K562 (cell line): ENCODE data around the gene C16orf92. TPM values are rescaled to one million over a fixed set of nuclear protein-coding genes. Genes with fewer than 3 reads are reported as not detected.

Experiments used
- CCNT2 ChIP-seq: IDR thresholded peaks from 2 replicates; pipeline ENCODE4 v1.6.1; 2011; ENCODE audit warnings: borderline replicate concordance, low read depth, mild to moderate bottlenecking, moderate library complexity, mixed read lengths, low read length; ENCODE audit not compliant: insufficient read length; ENCODE audit errors: extremely low read depth
- KDM2B ChIP-seq: fragments of 250-450 bp; sonication (Bioruptor Pico); IDR thresholded peaks from 2 replicates; pipeline ENCODE4 v1.8.0; 2021; ENCODE audit warnings: mild to moderate bottlenecking, moderate library complexity
- MAFK ChIP-seq: IDR thresholded peaks from 2 replicates; pipeline ENCODE4 v1.6.1; 2011; ENCODE audit warnings: low read length, improper control_type of control experiment
- NCOA6 ChIP-seq: fragments of 450-650 bp; IDR thresholded peaks from 2 replicates; pipeline ENCODE4 v1.6.1; 2017; ENCODE audit warnings: mild to moderate bottlenecking
- NR2F6 ChIP-seq: fragments of 450-650 bp; formaldehyde crosslinking; IDR thresholded peaks from 2 replicates; pipeline ENCODE4 v1.4.0; 2020; ENCODE audit warnings: mild to moderate bottlenecking
- RERE ChIP-seq: sonication (generic); formaldehyde crosslinking; IDR thresholded peaks from 2 replicates; pipeline ENCODE4 v1.8.0; 2023; ENCODE audit warnings: missing genetic modification reagents, mild to moderate bottlenecking, borderline replicate concordance
- TAF1 ChIP-seq: IDR thresholded peaks from 2 replicates; pipeline ENCODE4 v1.6.1; 2011; ENCODE audit warnings: mild to moderate bottlenecking, low read length, moderate library complexity; ENCODE audit not compliant: insufficient read depth, control insufficient read depth, severe bottlenecking; ENCODE audit errors: extremely low read depth
- ZNF324 ChIP-seq: fragments of 250-450 bp; sonication (Bioruptor Pico); IDR thresholded peaks from 2 replicates; pipeline ENCODE4 v1.4.0; 2020; ENCODE audit warnings: mild to moderate bottlenecking
- polyA plus RNA-seq, 8 experiments: library from polyadenylated mRNA; depleted of rRNA in 4 of 8; stranded (reverse) in 5 of 8; unstranded in 3 of 8; fragments of >200 nt; fragmentation: Nextera tagmentation in 2 of 8; fragmentation: Illumina TruSeq in 1 of 8; extraction: Ambion mirVana in 2 of 8; extraction: Trizol in 1 of 8; gene quantifications; 2 replicates each; pipeline versions ENCODE4 v1.2.1 to v1.2.3, GENCODE V29; 2011 to 2014; ENCODE audit warnings: inconsistent platforms in 1 of 8, missing spikeins in 1 of 8
- total RNA-seq, 7 experiments: library from RNA; depleted of rRNA in 6 of 7; stranded (reverse); fragments of >200 nt in 6 of 7; fragmentation: Illumina TruSeq in 2 of 7; extraction: Trizol in 2 of 7; gene quantifications; 2 replicates each; pipeline versions ENCODE4 v1.2.1 to v1.2.3, GENCODE V29; 2011 to 2021; ENCODE audit warnings: low replicate concordance in 1 of 7

Gene C16orf92
- total and polyA plus RNA-seq, 9 of the 15 experiments (the other 6 are each of a cell fraction or from before 2014, with no cell fraction given), result not detected

GRCh38 chr16:29983420-29984136 is 39.4 kb upstream of the C16orf92 start (continued):
- TF ChIP-seq KDM2B (CRISPR knock-in tag), result no peak
- TF ChIP-seq NR2F6 (CRISPR knock-in tag), result no peak
- no peak for TF ChIP-seq TAF1
- TF ChIP-seq ZNF324 (CRISPR knock-in tag), result no peak
- TF ChIP-seq RERE (CRISPR knock-in tag), result no peak
- no peak for TF ChIP-seq NCOA6
- TF ChIP-seq CCNT2, result no peak
- TF ChIP-seq MAFK, result no peak
